Duodenal mucosa (tissue), 2 donors: ENCODE data around the gene SLC17A2.
"Not testable (repeated sequence)": the region's sequence is repeated elsewhere in the genome, so short reads cannot be mapped to it uniquely, and the experiment has no call there.

Experiments used
- H3K27ac ChIP-seq: one replicate; pipeline ENCODE4 v1.7.0; 2013; ENCODE audit warnings: low read depth, low read length
- H3K27me3 ChIP-seq, 2 donors: one replicate each; pipeline ENCODE4 v1.7.0; 2013; ENCODE audit warnings: low read length in 2 of 2, control low read depth in 1 of 2; ENCODE audit not compliant: insufficient read depth in 2 of 2, control insufficient read depth in 1 of 2
- H3K36me3 ChIP-seq, 2 donors: one replicate each; pipeline ENCODE4 v1.7.0; 2013; ENCODE audit warnings: low read length in 2 of 2, control low read depth in 1 of 2; ENCODE audit not compliant: insufficient read depth in 2 of 2, control insufficient read depth in 1 of 2
- H3K4me1 ChIP-seq, 2 donors: one replicate each; pipeline ENCODE4 v1.7.0; 2013; ENCODE audit warnings: low read length in 2 of 2, control low read depth in 1 of 2; ENCODE audit not compliant: insufficient read depth in 2 of 2, control insufficient read depth in 1 of 2
- H3K4me3 ChIP-seq, 2 donors: one replicate each; pipeline ENCODE4 v1.7.0; 2013; ENCODE audit warnings: low read length in 2 of 2, low read depth in 1 of 2
- H3K9ac ChIP-seq, 2 donors: one replicate each; pipeline ENCODE4 v1.7.0; 2013; ENCODE audit warnings: low read length in 2 of 2, low read depth in 1 of 2
- H3K9me3 ChIP-seq, 2 donors: one replicate each; pipeline ENCODE4 v1.7.0; 2013; ENCODE audit warnings: low read length in 2 of 2, control low read depth in 1 of 2; ENCODE audit not compliant: control insufficient read depth in 1 of 2

SLC17A2 gene

GRCh38 chr6:25952535-25952934 lies 22.0 kb upstream of the SLC17A2 start:
- no peaks in the 10 kb centered on the region for H3K27me3 ChIP-seq
- no peak overlapping the region for H3K27ac ChIP-seq
- H3K4me1 ChIP-seq, result peaks cover 14 to 15% of the 10 kb centered on the region in 2 donors
- no peak overlapping the region for H3K4me3 ChIP-seq
- no peaks in the 10 kb centered on the region for H3K36me3 ChIP-seq
- H3K9me3 ChIP-seq, result no peaks in the 10 kb centered on the region
- H3K9ac ChIP-seq, result no peak overlapping the region

DNA sequence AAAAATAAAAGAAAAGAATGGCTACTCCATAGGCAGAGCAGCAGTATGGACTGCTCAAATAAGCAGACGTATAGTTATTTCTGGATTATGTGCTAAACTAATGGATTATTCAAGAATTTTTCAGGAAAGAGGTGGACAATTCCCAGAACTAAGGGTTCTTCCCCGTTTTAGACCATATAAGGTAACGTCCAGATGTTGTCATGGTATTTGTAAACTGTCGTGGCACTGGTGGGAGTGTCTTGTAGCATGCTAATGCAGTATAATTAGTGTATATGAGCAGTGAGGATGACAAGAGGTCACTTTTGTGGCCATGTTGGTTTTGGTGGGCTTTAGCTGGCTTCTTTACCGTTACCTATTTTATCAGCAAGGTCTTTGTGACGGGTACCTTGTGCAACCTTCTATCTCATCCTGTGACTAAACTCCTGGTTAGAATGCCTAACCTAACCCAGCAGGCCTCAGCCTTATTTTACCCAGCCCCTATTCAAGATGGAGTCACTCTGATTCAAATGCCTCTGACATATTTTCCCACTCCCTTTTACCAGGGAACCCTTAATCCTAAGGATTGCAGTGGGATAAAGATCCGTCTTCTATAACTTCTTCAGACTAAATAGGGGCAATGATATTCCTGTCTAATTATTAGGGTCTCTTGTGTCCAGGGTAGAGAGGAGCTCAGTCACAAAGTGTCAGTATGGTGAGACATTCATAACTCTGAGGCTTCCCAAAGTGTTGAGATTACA lies 21.0 kb upstream of the SLC17A2 start:
- Histone ChIP-seq H3K27me3 (no peaks in the 10 kb centered on the region), H3K36me3 (no peaks in the 10 kb centered on the region), H3K9me3 (no peaks in the 10 kb centered on the region), H3K4me1 (peaks cover 14 to 15% of the 10 kb centered on the region in 2 donors), H3K27ac (no peak overlapping the region), H3K9ac (no peak overlapping the region), H3K4me3 (no peak overlapping the region)

- Histone ChIP-seq H3K4me3 (no peak overlapping the region), H3K9ac (no peak overlapping the region), H3K27ac (no peak overlapping the region)
Observed at GRCh38 chr6:25950297-25950696, 19.8 kb upstream of the SLC17A2 start.

GRCh38 chr6:25949695-25950094 lies 19.2 kb upstream of the SLC17A2 start:
- Histone ChIP-seq H3K27ac (no peak overlapping the region), H3K4me1 (peaks cover 14 to 15% of the 10 kb centered on the region in 2 donors), H3K9ac (no peak overlapping the region), H3K9me3 (no peaks in the 10 kb centered on the region), H3K36me3 (no peaks in the 10 kb centered on the region), H3K4me3 (no peak overlapping the region), H3K27me3 (no peaks in the 10 kb centered on the region)

More at GRCh38 chr6:25950297-25950696, 19.8 kb upstream of the SLC17A2 start:
- no peaks in the 10 kb centered on the region for H3K9me3 ChIP-seq
- H3K36me3 ChIP-seq, result no peaks in the 10 kb centered on the region
- no peaks in the 10 kb centered on the region for H3K27me3 ChIP-seq
- peaks cover 14 to 15% of the 10 kb centered on the region in 2 donors for H3K4me1 ChIP-seq

DNA sequence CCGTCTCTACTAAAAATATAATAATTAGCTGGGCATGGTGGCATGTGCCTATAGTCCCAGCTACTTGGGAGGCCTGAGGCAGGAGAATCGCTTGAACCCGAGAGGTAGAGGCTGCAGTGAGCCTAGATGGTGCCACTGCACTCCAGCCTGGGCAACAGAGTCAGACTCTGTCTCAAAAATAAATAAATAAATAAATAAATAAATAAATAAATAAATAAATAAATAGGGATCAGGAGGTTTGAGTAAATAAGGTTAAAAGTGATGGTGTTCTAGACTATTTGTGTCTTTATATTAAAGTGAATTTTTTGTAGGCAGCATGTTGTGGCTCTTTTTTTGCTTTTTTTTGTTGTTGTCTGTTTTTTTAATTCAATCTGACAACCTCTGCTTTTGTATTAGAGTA lies 17.0 kb upstream of the SLC17A2 start:
- not testable (repeated sequence) for H3K4me3 ChIP-seq, H3K27ac ChIP-seq, H3K36me3 ChIP-seq, H3K9me3 ChIP-seq, H3K27me3 ChIP-seq, H3K4me1 ChIP-seq, H3K9ac ChIP-seq

DNA sequence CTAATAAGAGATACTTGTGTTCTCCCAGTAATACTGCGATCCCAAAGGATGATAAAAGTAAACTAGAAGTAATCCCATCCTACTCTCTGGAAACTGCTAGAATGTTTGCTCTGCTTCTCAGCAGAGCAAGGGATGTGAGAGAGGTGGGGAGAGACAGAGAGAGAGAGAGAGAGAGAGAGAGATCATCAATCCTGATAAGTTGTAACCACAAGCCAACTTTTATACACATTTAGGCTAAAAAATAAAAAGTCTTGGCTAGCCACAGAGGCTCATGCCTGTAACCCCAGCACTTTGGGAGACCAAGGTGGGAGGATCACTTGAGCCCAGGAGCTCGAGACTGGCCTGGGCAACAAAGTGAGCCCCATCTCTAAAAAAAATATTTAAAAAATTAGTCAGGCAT lies 16.1 kb upstream of the SLC17A2 start:
- Histone ChIP-seq H3K27me3 (no peaks in the 10 kb centered on the region), H3K9ac (no peak overlapping the region), H3K9me3 (no peaks in the 10 kb centered on the region), H3K4me3 (no peak overlapping the region), H3K36me3 (no peaks in the 10 kb centered on the region), H3K27ac (no peak overlapping the region), H3K4me1 (no peaks in the 10 kb centered on the region)

GRCh38 chr6:25945738-25946137 lies 15.2 kb upstream of the SLC17A2 start:
- not testable (repeated sequence) for H3K4me3 ChIP-seq, H3K27ac ChIP-seq

GRCh38 chr6:25944688-25945574 lies 14.4 kb upstream of the SLC17A2 start:
- Histone ChIP-seq H3K4me1 (no peaks in the 10 kb centered on the region), H3K27ac (no peak overlapping the region), H3K9me3 (no peaks in the 10 kb centered on the region), H3K27me3 (no peaks in the 10 kb centered on the region), H3K4me3 (no peak overlapping the region), H3K36me3 (no peaks in the 10 kb centered on the region), H3K9ac (no peak overlapping the region)

More at GRCh38 chr6:25945738-25946137, 15.2 kb upstream of the SLC17A2 start:
- H3K9ac ChIP-seq, H3K4me1 ChIP-seq, H3K27me3 ChIP-seq, H3K36me3 ChIP-seq, H3K9me3 ChIP-seq: not testable (repeated sequence)

DNA sequence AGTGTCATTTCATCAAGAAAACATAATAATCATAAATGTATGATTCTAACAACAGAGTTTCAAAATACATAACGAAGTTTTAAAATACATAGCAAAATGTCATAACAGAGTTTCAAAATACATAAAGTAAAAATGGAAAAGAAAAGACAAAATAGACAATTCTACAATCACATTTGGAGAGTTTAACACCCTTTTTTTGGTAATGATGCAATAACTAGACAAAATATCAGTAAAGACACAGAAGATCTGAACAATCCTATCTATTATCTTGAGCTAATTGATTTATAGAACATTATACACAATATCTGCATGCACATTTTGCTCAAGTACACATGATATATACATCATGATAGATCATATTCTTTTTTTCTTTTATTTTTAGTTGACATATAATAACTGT lies 13.4 kb upstream of the SLC17A2 start:
- H3K9ac ChIP-seq, result no peak overlapping the region
- no peaks in the 10 kb centered on the region for H3K4me1 ChIP-seq
- H3K4me3 ChIP-seq, result no peak overlapping the region

GRCh38 chr6:25942561-25943147 lies 12.2 kb upstream of the SLC17A2 start:
- no peaks in the 10 kb centered on the region for H3K36me3 ChIP-seq
- H3K27ac ChIP-seq, result no peak overlapping the region
- peaks cover 0 to 1% of the 10 kb centered on the region in 2 donors for H3K27me3 ChIP-seq
- H3K9me3 ChIP-seq, result no peaks in the 10 kb centered on the region
- H3K9ac ChIP-seq, result no peak overlapping the region
- H3K4me3 ChIP-seq, result no peak overlapping the region
- no peaks in the 10 kb centered on the region for H3K4me1 ChIP-seq

More for the DNA sequence above, 13.4 kb upstream of the SLC17A2 start:
- no peak overlapping the region for H3K27ac ChIP-seq
- no peaks in the 10 kb centered on the region for H3K27me3 ChIP-seq
- no peaks in the 10 kb centered on the region for H3K9me3 ChIP-seq
- no peaks in the 10 kb centered on the region for H3K36me3 ChIP-seq
